Measurements from ENCODE around the gene OSBPL1A. TPM values are rescaled to one million over a fixed set of nuclear protein-coding genes. Genes with fewer than 3 reads are reported as not detected.

The OSBPL1A gene
- polyA plus RNA-seq, 2 of the 4 experiments (the other 2 are of a cell fraction) = 10.5 to 22.1 TPM

GRCh38 chr18:24126155-24126961 lies 271.3 kb downstream of the OSBPL1A start:
- no peak overlapping the region for H3K4me2 ChIP-seq
- CTCF ChIA-PET = interaction anchor here (1.1 kb wide), 1 partner anchor 12 kb away, joined by 4 read pairs; the partner anchor contains the start of gene CABYR

GRCh38 chr18:24121625-24122024 lies 276.0 kb downstream of the OSBPL1A start:
- POLR2A ChIA-PET = interaction anchor here (1.3 kb wide), 1 partner anchor 17 kb away, joined by 5 read pairs; the partner anchor contains the start of gene CABYR
- Histone ChIP-seq H3K27ac (no peak overlapping the region), H3K4me2 (no peak overlapping the region), H3K9me3 (no peaks in the 10 kb centered on the region), H3K4me3 (no peak overlapping the region), H3K4me1 (no peaks in the 10 kb centered on the region)
- 84% methylated on average over 2 of the region's 2 CpGs for WGBS (ENCODE audit: missing lambda C conversion rate)
- CTCF ChIA-PET = no interaction called here
- FAIRE-seq (no peak), ATAC-seq (no peak), DNase-seq (ENCODE audit: low read depth in 1 of 2, low spot score in 1 of 2) (no peak)
- TF ChIP-seq SREBF2 (IDR thresholded peaks at IDR 0.05) (no peak), ZNF302 (CRISPR knock-in tag; IDR thresholded peaks at IDR 0.05) (no peak), MAZ (IDR thresholded peaks at IDR 0.05; ENCODE audit: borderline replicate concordance, low read depth, low read length) (no peak), TFCP2L1 (CRISPR knock-in tag; IDR thresholded peaks at IDR 0.05) (no peak), HES2 (IDR thresholded peaks at IDR 0.05) (no peak), FOSB (CRISPR knock-in tag; IDR thresholded peaks at IDR 0.05) (no peak), GATA3 (IDR thresholded peaks at IDR 0.05; ENCODE audit: borderline replicate concordance) (no peak), USF2 (IDR thresholded peaks at IDR 0.05) (no peak), RFX5 (IDR thresholded peaks at IDR 0.05) (no peak), EP300 (IDR thresholded peaks at IDR 0.05) (no peak)

More at GRCh38 chr18:24126155-24126961, 271.3 kb downstream of the OSBPL1A start:
- DNase-seq (ENCODE audit: low read depth in 1 of 2, low spot score in 1 of 2) (no peak), ATAC-seq (no peak), FAIRE-seq (no peak)
- TF ChIP-seq FOSL2 (IDR thresholded peaks at IDR 0.05) (no peak), FOSL2 (CRISPR knock-in tag; IDR thresholded peaks at IDR 0.05) (no peak), USF2 (IDR thresholded peaks at IDR 0.05) (no peak), EHF (CRISPR knock-in tag; IDR thresholded peaks at IDR 0.05) (no peak), RARB (CRISPR knock-in tag; IDR thresholded peaks at IDR 0.05) (no peak), SMC3 (IDR thresholded peaks at IDR 0.05) (no peak), MAFK (IDR thresholded peaks at IDR 0.05; ENCODE audit: partially characterized antibody) (no peak), BHLHE40 (IDR thresholded peaks at IDR 0.05; ENCODE audit: low read depth, low read length) (no peak), ATOH8 (CRISPR knock-in tag; IDR thresholded peaks at IDR 0.05; ENCODE audit: low read depth) (no peak), CTCF (IDR thresholded peaks at IDR 0.05) (no peak), RNF2 (IDR thresholded peaks at IDR 0.05; ENCODE audit: borderline replicate concordance, low read depth) (no peak), HEYL (CRISPR knock-in tag; IDR thresholded peaks at IDR 0.05) (no peak), JUNB (IDR thresholded peaks at IDR 0.05) (no peak), ESRRA (IDR thresholded peaks at IDR 0.05; ENCODE audit: borderline replicate concordance, low read length) (no peak), CEBPB (IDR thresholded peaks at IDR 0.05) (no peak), PBX3 (IDR thresholded peaks at IDR 0.05) (no peak)
- Histone ChIP-seq H3K27ac (no peak overlapping the region), H3K4me1 (no peaks in the 10 kb centered on the region), H3K4me3 (no peak overlapping the region), H3K9me3 (no peaks in the 10 kb centered on the region)
- 75% methylated on average over 3 of the region's 3 CpGs for WGBS (ENCODE audit: missing lambda C conversion rate)
- POLR2A ChIA-PET = no interaction called here
